HG03108 (cell line): ENCODE measurements around the gene CREG1.
A peak's percentile ranks its signal among the peaks of the same experiment; 100 is the strongest.
"Not testable (repeated sequence)": the region's sequence is repeated elsewhere in the genome, so short reads cannot be mapped to it uniquely, and the experiment has no call there.

Experiments used
- ATAC-seq: cut with Tn5 transposase; IDR thresholded peaks from one replicate; pipeline ENCODE4 v1.9.1; 2021; ENCODE audit warnings: moderate library complexity; ENCODE audit not compliant: unreplicated experiment

Gene CREG1

DNA sequence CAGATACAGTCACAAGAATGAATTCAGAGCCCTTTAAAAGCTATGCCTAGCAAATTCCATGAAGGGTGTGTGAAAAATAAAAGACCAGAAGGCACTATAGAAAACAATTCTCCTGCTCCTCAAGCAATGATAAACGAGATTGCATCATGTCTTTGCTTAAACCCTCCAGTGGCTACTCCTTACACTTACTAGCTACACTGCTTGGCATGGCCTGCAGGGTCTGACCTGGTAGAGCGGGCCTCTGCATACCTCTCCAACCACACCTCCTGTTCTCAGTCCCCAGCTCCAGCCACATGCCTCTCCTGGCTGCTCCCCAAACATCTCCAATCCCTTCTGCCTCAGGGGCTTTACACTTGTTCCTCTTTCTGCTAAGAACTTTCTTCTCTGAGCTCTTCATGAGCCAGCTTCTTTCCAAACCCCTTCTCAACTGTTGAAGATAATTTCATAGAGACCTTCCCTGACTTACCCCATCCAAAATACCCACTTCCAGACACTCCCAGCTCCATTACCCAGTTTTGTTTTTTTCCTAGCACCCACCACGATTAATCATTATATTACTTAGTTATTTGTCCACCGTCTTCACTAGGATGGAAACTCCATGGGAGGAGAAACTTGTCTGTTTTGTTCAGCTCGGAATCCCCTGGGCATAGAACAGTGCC, 11.2 kb upstream of the CREG1 start:
- ATAC-seq: no peak

GRCh38 chr1:167563579-167564246, 10.2 kb upstream of the CREG1 start:
- no peak for ATAC-seq

DNA sequence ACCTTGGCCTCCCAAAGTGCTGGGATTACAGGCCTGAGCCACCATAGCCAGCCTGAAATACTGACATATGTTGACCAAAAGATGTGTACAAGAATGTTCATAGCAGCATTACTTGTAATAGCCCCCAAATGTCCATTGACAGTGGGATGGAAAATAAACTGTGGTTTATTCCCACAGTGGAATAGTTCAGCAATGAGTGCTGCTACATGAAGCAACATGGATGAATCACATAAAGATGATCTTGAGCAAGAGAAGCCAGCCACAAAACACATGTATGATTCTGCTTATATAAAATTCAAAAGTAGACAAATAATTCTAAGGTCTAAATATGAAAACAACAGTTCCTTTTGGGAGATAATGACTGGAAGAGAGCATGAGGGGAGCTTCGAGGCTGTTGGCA, 9.1 kb upstream of the CREG1 start:
- no peak for ATAC-seq

DNA sequence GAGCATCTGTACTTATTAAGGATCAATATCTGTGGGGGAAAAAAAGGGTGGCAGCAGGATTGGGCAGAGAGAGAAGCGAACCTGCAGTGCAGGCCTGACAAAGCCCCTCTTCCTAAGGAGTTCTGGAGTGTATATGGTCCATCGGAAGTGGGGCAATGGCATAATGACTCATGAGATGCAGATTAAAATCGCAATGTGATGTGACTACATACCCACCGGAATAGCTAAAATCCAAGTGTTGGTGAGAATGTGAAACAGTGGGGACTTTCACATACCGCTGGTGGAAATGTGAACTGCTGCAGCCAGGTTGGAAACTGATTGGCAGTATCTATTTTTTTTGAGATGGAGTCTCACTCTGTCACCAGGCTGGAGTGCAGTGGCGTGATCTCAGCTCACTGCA, 8.2 kb upstream of the CREG1 start:
- ATAC-seq: no peak

DNA sequence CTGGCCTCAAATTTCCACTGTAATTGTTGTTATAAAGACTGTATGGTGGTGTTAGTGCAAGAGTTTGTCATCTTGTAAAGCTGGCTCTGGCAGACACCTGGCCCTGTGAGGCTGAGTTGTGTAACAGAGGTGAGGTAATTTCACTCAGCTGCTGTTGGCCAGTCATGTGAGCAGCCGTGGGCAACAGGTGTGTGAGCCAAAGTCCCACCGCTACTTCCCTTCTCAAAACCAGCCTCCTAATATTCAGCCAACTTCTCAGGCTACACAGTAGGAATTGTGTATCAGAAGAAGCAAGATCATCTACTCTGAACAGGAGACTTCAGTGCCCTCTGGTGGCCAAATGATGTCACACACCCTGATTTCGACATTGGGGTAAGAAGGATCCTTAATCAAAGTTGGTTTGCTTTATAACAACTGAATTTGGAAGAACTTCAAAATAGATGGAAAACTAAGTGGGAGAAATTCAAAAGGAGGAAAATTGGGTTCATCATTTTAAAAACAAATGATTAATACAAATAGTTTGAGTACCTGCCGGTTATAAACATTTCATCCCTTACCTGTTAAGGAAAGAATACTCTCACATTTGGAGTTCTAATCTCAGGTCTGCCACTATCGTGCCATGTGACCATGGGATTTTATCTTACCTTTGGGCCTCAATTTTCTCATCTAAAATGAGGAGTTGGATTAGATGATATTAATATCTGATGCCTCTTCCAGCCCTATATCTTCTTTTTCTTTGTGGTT, 2.6 kb upstream of the CREG1 start:
- no peak for ATAC-seq

- ATAC-seq: not testable (repeated sequence)
Measured at GRCh38 chr1:167555072-167555471, 1.5 kb upstream of the CREG1 start.

- ATAC-seq: no peak
Measured at GRCh38 chr1:167554028-167554779, 642 bp upstream of the CREG1 start.

DNA sequence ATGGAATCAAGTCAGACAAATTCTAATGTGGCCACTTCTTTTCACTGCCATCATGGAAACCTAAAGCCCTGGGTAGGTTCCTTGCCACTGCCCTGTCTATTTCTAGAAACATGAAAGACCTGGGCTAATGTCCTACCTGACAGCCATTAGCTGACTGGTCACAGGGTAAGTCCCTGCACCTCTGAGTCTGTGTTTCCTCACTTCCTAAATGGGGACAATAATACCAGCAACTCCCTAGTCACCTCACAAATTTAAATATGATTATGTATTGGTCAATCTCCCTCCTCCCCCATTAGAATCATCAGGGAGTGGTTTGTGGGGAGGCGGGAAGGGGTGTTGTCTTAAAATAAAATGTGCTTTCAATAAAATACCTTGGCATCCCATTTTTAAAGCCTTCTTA, 2.2 kb downstream of the CREG1 start:
- ATAC-seq: no peak

- ATAC-seq: no peak
Measured at GRCh38 chr1:167548059-167548932, 5.3 kb downstream of the CREG1 start.

- ATAC-seq: no peak
Measured at GRCh38 chr1:167546935-167547334, 6.6 kb downstream of the CREG1 start.

- ATAC-seq: no peak
Measured at GRCh38 chr1:167545349-167545748, 8.2 kb downstream of the CREG1 start.

- no peak for ATAC-seq
Measured at GRCh38 chr1:167544447-167545093, 9.0 kb downstream of the CREG1 start.

- ATAC-seq: no peak
Measured at GRCh38 chr1:167543199-167543990, 10.2 kb downstream of the CREG1 start.

- ATAC-seq: no peak
Measured at GRCh38 chr1:167542109-167543032, 11.2 kb downstream of the CREG1 start.

DNA sequence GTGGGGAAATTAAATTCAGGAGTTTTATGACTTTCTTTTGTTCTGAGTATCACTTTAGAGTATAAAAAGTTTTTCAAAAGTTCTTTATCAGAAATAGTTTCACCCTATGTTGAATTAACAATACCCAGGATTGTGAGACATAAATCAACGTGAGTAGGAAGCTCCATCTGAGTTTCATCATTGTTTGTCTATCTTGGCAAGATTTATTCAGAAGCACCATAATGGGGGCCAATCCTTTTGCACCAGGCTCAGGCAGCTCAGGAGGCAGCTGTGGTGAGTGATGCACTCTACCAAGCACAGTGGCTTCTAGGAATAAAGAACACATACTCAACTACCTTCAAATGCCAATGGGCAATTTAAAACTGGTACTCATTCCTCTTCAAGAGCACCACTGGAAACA, 12.0 kb downstream of the CREG1 start:
- ATAC-seq: no peak

DNA sequence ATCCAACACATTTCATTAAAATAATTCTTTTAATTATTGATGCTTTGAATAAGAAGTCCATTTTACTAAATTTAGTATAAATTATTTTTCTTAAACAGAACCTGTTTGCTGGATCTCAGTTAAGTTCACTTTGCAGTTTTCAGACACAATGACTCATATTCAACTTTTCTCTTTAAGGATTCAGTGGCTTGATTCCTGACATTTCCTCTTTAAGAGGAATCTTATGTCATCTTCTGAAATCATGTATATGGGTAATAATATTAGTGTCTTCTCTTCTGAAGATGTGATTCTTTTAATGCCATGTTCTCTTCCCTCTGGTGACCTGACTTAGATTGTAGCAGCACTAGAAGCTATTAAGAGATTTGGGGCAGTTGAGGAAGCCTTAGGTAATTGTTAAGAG, 12.6 kb downstream of the CREG1 start:
- no peak for ATAC-seq

DNA sequence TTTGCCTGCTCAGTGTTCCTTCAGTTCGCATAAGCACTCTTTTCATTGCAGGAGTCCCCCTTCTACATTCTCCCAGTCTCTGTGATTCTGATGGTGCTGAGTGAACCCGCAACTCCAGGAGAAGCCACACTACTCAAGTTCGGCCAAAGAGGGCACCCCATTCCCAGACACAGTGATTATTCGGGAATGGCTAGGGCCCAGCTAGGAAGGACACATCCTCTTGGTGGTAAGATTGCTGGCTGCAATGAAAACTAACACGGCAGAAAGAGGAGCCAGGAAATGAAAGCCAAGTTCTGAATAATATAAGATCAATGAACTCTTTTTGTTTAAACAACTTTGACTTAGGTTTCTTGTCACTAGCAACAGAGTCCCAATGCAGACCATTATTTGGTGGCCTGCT, 14.9 kb downstream of the CREG1 start:
- ATAC-seq: no peak

- peak; percentile 76 for ATAC-seq
Measured at GRCh38 chr1:167533851-167534300, 19.7 kb downstream of the CREG1 start.
